ENCODE data around the gene CCDC28B.

The CCDC28B gene

DNA sequence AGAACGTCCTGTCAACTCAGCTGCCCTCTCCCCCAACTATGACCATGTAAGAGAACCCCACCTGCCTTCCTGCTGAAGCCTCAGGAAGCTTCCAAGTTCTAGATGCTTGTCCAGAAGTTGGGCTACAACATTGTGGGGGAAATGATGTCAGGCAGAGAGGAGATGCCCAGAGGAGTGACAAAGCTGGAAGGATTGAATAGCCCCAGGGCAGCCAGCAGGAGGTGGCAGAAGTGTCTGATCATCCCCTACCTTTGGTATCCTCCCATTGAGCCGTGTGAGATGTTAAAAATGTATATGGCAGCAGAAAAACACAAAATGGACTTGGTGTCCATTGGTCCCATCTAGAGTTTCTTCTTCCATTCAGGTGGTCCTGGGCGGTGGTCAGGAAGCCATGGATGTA lies 28.4 kb downstream of the CCDC28B start:
- Histone ChIP-seq H3K4me3 (ENCODE audit: low read length) (no peak overlapping the region), H3K27me3 (replicated peaks; ENCODE audit: control insufficient read depth, insufficient read depth, low read length) (no peaks in the 10 kb centered on the region), H3K9ac (ENCODE audit: low read length) (no peak overlapping the region), H3K9me3 (ENCODE audit: control insufficient read depth, low read length) (no peaks in the 10 kb centered on the region), H3K4me1 (ENCODE audit: control insufficient read depth, insufficient read depth, low read length) (peaks cover 7% of the 10 kb centered on the region), H3K36me3 (ENCODE audit: control insufficient read depth, insufficient read depth, low read length, severe bottlenecking) (peaks cover 81% of the 10 kb centered on the region)
- DNase-seq (ENCODE audit: low read depth), result no peak

- no peak for DNase-seq (ENCODE audit: low read depth)
- H3K9ac ChIP-seq (ENCODE audit: low read length), result no peak overlapping the region
- peaks cover 23% of the 10 kb centered on the region for H3K4me1 ChIP-seq (ENCODE audit: control insufficient read depth, insufficient read depth, low read length)
- H3K9me3 ChIP-seq (ENCODE audit: control insufficient read depth, low read length), result no peaks in the 10 kb centered on the region
- H3K27me3 ChIP-seq (replicated peaks; ENCODE audit: control insufficient read depth, insufficient read depth, low read length), result no peaks in the 10 kb centered on the region
- H3K36me3 ChIP-seq (ENCODE audit: control insufficient read depth, insufficient read depth, low read length, severe bottlenecking), result peaks cover 54% of the 10 kb centered on the region
- no peak overlapping the region for H3K4me3 ChIP-seq (ENCODE audit: low read length)
Measured at GRCh38 chr1:32231843-32232432, 31.5 kb downstream of the CCDC28B start.

GRCh38 chr1:32232558-32233304 lies 32.3 kb downstream of the CCDC28B start:
- H3K9ac ChIP-seq (ENCODE audit: low read length), result no peak overlapping the region
- H3K4me1 ChIP-seq (ENCODE audit: control insufficient read depth, insufficient read depth, low read length), result peaks cover 23% of the 10 kb centered on the region
- no peaks in the 10 kb centered on the region for H3K27me3 ChIP-seq (replicated peaks; ENCODE audit: control insufficient read depth, insufficient read depth, low read length)
- H3K4me3 ChIP-seq (ENCODE audit: low read length), result no peak overlapping the region
- no peak for DNase-seq (ENCODE audit: low read depth)
- H3K9me3 ChIP-seq (ENCODE audit: control insufficient read depth, low read length), result no peaks in the 10 kb centered on the region
- peaks cover 46% of the 10 kb centered on the region for H3K36me3 ChIP-seq (ENCODE audit: control insufficient read depth, insufficient read depth, low read length, severe bottlenecking)

DNA sequence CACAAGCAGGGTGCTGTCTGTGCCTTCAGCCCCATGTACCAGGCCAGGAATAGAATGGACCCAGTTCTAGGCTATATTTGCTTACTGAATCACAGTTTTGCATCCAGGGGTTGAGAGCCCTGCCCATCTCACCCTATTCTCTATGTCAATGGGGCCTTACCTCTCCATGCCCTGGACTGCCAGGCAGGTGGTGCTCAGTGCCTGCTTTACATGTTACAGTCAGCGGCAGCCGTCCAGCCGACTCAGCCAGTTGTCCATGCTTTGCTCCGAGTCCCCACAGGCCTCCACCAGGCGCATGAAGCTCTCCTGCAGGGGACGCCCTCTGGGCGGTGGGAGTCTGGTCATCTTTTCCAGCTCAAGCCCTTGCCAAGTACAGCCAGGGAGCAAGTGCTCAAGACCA lies 34.4 kb downstream of the CCDC28B start:
- H3K4me3 ChIP-seq (ENCODE audit: low read length), result no peak overlapping the region
- no peaks in the 10 kb centered on the region for H3K9me3 ChIP-seq (ENCODE audit: control insufficient read depth, low read length)
- DNase-seq (ENCODE audit: low read depth), result no peak
- no peaks in the 10 kb centered on the region for H3K27me3 ChIP-seq (replicated peaks; ENCODE audit: control insufficient read depth, insufficient read depth, low read length)
- H3K4me1 ChIP-seq (ENCODE audit: control insufficient read depth, insufficient read depth, low read length), result peaks cover 23% of the 10 kb centered on the region
- no peak overlapping the region for H3K9ac ChIP-seq (ENCODE audit: low read length)
- peaks cover 28% of the 10 kb centered on the region for H3K36me3 ChIP-seq (ENCODE audit: control insufficient read depth, insufficient read depth, low read length, severe bottlenecking)

GRCh38 chr1:32239337-32239736 lies 38.9 kb downstream of the CCDC28B start:
- no peak overlapping the region for H3K9ac ChIP-seq (ENCODE audit: low read length)
- peaks cover 39% of the 10 kb centered on the region for H3K4me1 ChIP-seq (ENCODE audit: control insufficient read depth, insufficient read depth, low read length)
- H3K4me3 ChIP-seq (ENCODE audit: low read length), result no peak overlapping the region
- DNase-seq (ENCODE audit: low read depth), result no peak
- H3K36me3 ChIP-seq (ENCODE audit: control insufficient read depth, insufficient read depth, low read length, severe bottlenecking), result no peaks in the 10 kb centered on the region
- H3K9me3 ChIP-seq (ENCODE audit: control insufficient read depth, low read length), result no peaks in the 10 kb centered on the region
- H3K27me3 ChIP-seq (replicated peaks; ENCODE audit: control insufficient read depth, insufficient read depth, low read length), result no peaks in the 10 kb centered on the region

GRCh38 chr1:32239790-32240139 lies 39.4 kb downstream of the CCDC28B start:
- Histone ChIP-seq H3K4me3 (ENCODE audit: low read length) (peak overlapping the region; percentile 83), H3K9ac (ENCODE audit: low read length) (peak overlapping the region; percentile 85), H3K36me3 (ENCODE audit: control insufficient read depth, insufficient read depth, low read length, severe bottlenecking) (no peaks in the 10 kb centered on the region), H3K4me1 (ENCODE audit: control insufficient read depth, insufficient read depth, low read length) (peaks cover 35% of the 10 kb centered on the region), H3K9me3 (ENCODE audit: control insufficient read depth, low read length) (no peaks in the 10 kb centered on the region), H3K27me3 (replicated peaks; ENCODE audit: control insufficient read depth, insufficient read depth, low read length) (no peaks in the 10 kb centered on the region)
- DNase-seq (ENCODE audit: low read depth), result no peak

DNA sequence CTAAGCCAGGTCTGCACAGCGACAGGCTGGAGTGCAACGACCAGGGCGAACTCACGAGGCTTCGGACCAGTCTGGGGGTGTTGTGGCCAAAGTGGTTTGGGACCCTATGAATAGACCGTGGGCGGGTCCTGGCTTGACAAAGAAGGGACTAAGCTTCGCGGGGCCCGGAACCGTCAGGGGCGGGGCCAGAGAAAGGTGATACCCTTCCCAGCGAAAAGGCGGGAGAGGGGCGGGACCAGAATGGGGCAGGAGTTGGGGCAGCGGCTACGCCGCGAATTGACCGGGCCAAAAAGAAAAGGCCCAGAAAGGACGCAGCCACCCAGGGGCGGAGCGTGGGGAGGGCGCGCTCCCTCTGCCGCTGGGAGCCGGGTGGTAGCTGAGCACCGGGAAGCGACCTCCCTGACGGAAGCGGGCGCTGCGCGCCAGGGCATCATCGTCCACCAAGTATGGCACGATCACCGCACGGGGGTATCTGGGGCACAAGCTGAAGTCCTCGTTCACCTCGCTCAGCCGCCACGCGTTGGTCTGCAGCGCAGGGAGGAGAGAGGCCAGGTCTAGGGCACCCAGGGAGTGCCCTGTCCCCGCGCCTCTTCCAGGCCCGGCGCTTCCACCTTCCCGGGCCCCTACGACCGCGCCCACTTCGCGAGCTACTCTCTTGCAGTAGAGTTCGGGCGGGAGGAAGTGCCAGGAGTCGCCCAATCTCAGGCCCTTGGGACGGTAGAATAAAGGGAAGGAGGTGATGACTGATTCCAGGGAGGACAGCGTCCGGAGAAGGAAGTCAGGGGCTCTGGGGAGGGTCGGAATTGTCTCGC lies 40.0 kb downstream of the CCDC28B start:
- Histone ChIP-seq H3K9ac (ENCODE audit: low read length) (peak overlapping the region; percentile 85), H3K4me1 (ENCODE audit: control insufficient read depth, insufficient read depth, low read length) (peaks cover 30% of the 10 kb centered on the region), H3K27me3 (replicated peaks; ENCODE audit: control insufficient read depth, insufficient read depth, low read length) (no peaks in the 10 kb centered on the region), H3K9me3 (ENCODE audit: control insufficient read depth, low read length) (no peaks in the 10 kb centered on the region), H3K4me3 (ENCODE audit: low read length) (peak overlapping the region; percentile 83), H3K36me3 (ENCODE audit: control insufficient read depth, insufficient read depth, low read length, severe bottlenecking) (no peaks in the 10 kb centered on the region)
- DNase-seq (ENCODE audit: low read depth), result peak; percentile 76

GRCh38 chr1:32241001-32241763 lies 40.8 kb downstream of the CCDC28B start:
- no peaks in the 10 kb centered on the region for H3K36me3 ChIP-seq (ENCODE audit: control insufficient read depth, insufficient read depth, low read length, severe bottlenecking)
- peaks cover 22% of the 10 kb centered on the region for H3K4me1 ChIP-seq (ENCODE audit: control insufficient read depth, insufficient read depth, low read length)
- H3K4me3 ChIP-seq (ENCODE audit: low read length), result peak overlapping the region; percentile 83
- no peaks in the 10 kb centered on the region for H3K27me3 ChIP-seq (replicated peaks; ENCODE audit: control insufficient read depth, insufficient read depth, low read length)
- peak; percentile 74 for DNase-seq (ENCODE audit: low read depth)
- no peaks in the 10 kb centered on the region for H3K9me3 ChIP-seq (ENCODE audit: control insufficient read depth, low read length)
- peak overlapping the region; percentile 85 for H3K9ac ChIP-seq (ENCODE audit: low read length)

- no peak for DNase-seq (ENCODE audit: low read depth)
- Histone ChIP-seq H3K27me3 (replicated peaks; ENCODE audit: control insufficient read depth, insufficient read depth, low read length) (no peaks in the 10 kb centered on the region), H3K9ac (ENCODE audit: low read length) (no peak overlapping the region), H3K36me3 (ENCODE audit: control insufficient read depth, insufficient read depth, low read length, severe bottlenecking) (no peaks in the 10 kb centered on the region), H3K9me3 (ENCODE audit: control insufficient read depth, low read length) (no peaks in the 10 kb centered on the region), H3K4me3 (ENCODE audit: low read length) (no peak overlapping the region), H3K4me1 (ENCODE audit: control insufficient read depth, insufficient read depth, low read length) (peaks cover 26% of the 10 kb centered on the region)
Measured at GRCh38 chr1:32242341-32242851, 42.0 kb downstream of the CCDC28B start.

GRCh38 chr1:32246888-32247273 lies 46.5 kb downstream of the CCDC28B start, which contains the start of gene FAM167B:
Gene FAM167B, plus strand, starts transcription at chr1:32247222. Its CDS starts 200 bp downstream, at chr1:32247422.
- Histone ChIP-seq H3K4me1 (ENCODE audit: control insufficient read depth, insufficient read depth, low read length) (peaks cover 17% of the 10 kb centered on the region), H3K9me3 (ENCODE audit: control insufficient read depth, low read length) (no peaks in the 10 kb centered on the region), H3K27me3 (replicated peaks; ENCODE audit: control insufficient read depth, insufficient read depth, low read length) (no peaks in the 10 kb centered on the region), H3K4me3 (ENCODE audit: low read length) (no peak within 1 kb of the TSS), H3K36me3 (ENCODE audit: control insufficient read depth, insufficient read depth, low read length, severe bottlenecking) (no peaks in the 10 kb centered on the region), H3K9ac (ENCODE audit: low read length) (peak within 1 kb of the TSS; percentile 9)
- DNase-seq (ENCODE audit: low read depth), result peak; percentile 66

Measured in adipocyte (in vitro differentiated cells).